ENCODE data around the gene HNRNPUL2.
"Not testable (repeated sequence)": the region's sequence is repeated elsewhere in the genome, so short reads cannot be mapped to it uniquely, and the experiment has no call there.

GRCh38 chr11:62749931-62750330 is 22.7 kb upstream of the HNRNPUL2 start:
- TF ChIP-seq TSHZ2 (CRISPR knock-in tag; IDR thresholded peaks at IDR 0.05); TOX (CRISPR knock-in tag; IDR thresholded peaks at IDR 0.05; ENCODE audit: borderline replicate concordance); ZFP3 (CRISPR knock-in tag; IDR thresholded peaks at IDR 0.05); CREB5 (CRISPR knock-in tag; IDR thresholded peaks at IDR 0.05; ENCODE audit: low read depth); ISL1 (CRISPR knock-in tag; IDR thresholded peaks at IDR 0.05); TCF4 (CRISPR knock-in tag; IDR thresholded peaks at IDR 0.05; ENCODE audit: borderline replicate concordance); POU6F1 (CRISPR knock-in tag; IDR thresholded peaks at IDR 0.05; ENCODE audit: borderline replicate concordance, low read depth); BACH2 (CRISPR knock-in tag; IDR thresholded peaks at IDR 0.05; ENCODE audit: borderline replicate concordance); ZNF565 (CRISPR knock-in tag; conservative IDR thresholded peaks at IDR 0.05; ENCODE audit: low read depth); CSRNP3 (CRISPR knock-in tag; IDR thresholded peaks at IDR 0.05): not testable (repeated sequence)

Data from SK-N-SH treated with all-trans-retinoic acid at 6 μM for 48 hours (cell line).